NB4 (cell line): ENCODE data around the gene CDR2.

Source experiments
- CTCF ChIP-seq: IDR thresholded peaks from one replicate; pipeline ENCODE4 v1.5.1; 2012; ENCODE audit warnings: low read depth, low read length
- POLR2A ChIP-seq: IDR thresholded peaks from 2 replicates; pipeline ENCODE4 v1.6.1; 2011; ENCODE audit warnings: mild to moderate bottlenecking; ENCODE audit not compliant: insufficient read length; ENCODE audit errors: extremely low read depth

GRCh38 chr16:22311520-22311919, 62.9 kb downstream of the CDR2 start:
- TF ChIP-seq CTCF (no peak), POLR2A (no peak)
